GM18498 (cell line): Measurements from ENCODE around the gene PGGHG.
"Not testable (repeated sequence)": the region's sequence is repeated elsewhere in the genome, so short reads cannot be mapped to it uniquely, and the experiment has no call there.

Source experiments
- ATAC-seq: cut with Tn5 transposase; IDR thresholded peaks from one replicate; pipeline ENCODE4 v1.9.1; 2021; ENCODE audit warnings: mild to moderate bottlenecking, moderate library complexity; ENCODE audit not compliant: unreplicated experiment

PGGHG gene

DNA sequence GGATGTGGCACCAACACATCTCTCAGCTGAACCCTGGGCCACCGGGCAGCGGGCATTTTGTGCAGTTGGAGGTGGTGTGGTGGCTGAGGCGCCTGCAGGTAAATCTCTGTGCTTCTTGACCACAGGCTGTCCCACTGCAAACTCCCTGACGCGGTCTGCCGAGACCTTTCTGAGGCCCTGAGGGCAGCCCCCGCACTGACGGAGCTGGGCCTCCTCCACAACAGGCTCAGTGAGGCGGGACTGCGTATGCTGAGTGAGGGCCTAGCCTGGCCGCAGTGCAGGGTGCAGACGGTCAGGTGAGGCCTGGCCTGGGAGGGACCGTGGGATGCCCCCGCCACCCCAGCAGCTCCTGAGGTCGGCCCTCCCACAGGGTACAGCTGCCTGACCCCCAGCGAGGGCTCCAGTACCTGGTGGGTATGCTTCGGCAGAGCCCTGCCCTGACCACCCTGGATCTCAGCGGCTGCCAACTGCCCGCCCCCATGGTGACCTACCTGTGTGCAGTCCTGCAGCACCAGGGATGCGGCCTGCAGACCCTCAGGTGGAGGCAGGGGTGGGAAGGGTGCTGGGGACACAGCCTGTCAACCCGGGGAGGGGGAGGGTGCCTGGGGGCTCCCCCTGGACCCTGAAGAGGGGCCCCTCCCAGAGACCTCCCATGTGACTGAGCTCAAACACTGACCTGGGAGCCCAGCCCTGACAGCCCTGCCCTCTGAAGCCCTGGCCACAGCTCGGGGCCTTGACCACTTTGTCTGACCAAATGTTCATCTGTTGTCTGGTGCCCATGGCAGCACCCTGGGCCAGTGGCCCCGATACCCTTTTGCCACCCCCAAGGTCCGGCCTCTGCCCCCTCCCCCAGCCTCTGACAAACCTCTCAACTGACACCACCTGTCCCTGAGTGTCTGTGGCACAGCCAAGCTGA is 4.6 kb upstream of the PGGHG start:
- no peak for ATAC-seq

DNA sequence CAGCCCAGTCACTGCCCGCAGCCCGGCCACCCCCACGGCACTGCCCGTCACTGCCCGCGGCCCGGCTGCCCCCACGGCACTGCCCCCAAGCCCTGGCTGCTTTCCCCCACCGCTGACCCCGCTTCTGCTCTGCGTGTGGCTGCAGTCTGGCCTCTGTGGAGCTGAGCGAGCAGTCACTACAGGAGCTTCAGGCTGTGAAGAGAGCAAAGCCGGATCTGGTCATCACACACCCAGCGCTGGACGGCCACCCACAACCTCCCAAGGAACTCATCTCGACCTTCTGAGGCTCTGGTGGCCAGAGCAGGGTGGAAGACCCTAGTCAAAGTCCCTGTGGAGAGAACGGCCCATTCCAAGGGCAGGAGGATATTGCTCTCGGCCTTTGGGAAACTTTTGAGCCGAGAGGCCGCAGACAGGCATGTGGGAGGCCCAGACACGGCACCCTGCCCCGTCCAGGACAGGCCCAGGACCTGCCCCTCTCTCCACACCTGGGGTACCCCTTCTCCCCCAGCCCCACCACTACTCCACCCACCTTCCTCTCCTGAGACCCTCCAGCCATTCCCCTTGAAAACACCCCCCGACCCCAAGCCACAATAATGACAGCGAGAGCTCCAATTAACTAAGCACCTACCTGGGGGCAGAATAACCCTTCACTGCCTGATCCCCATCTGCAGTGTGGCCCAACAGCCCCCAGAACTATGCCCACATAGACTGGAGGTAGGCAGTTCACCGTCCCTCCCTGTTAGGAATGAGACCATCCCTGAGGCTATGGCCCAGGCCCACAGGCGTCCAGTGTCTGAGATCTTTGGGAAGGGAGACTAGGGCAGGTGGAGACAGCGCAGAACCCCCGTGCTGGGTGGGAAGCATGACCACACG is 3.7 kb upstream of the PGGHG start:
- ATAC-seq = no peak

GRCh38 chr11:285894-286220 is 3.1 kb upstream of the PGGHG start:
- ATAC-seq = no peak

GRCh38 chr11:286977-287820 is 1.7 kb upstream of the PGGHG start:
- not testable (repeated sequence) for ATAC-seq

- ATAC-seq = peak; percentile 8
These were observed 977 bp upstream of the PGGHG start for GRCh38 chr11:287821-288477.

- no peak for ATAC-seq
These were observed 429 bp downstream of the PGGHG start for GRCh38 chr11:289398-289711.

GRCh38 chr11:289712-290620 is 1.0 kb downstream of the PGGHG start:
- ATAC-seq = no peak

DNA sequence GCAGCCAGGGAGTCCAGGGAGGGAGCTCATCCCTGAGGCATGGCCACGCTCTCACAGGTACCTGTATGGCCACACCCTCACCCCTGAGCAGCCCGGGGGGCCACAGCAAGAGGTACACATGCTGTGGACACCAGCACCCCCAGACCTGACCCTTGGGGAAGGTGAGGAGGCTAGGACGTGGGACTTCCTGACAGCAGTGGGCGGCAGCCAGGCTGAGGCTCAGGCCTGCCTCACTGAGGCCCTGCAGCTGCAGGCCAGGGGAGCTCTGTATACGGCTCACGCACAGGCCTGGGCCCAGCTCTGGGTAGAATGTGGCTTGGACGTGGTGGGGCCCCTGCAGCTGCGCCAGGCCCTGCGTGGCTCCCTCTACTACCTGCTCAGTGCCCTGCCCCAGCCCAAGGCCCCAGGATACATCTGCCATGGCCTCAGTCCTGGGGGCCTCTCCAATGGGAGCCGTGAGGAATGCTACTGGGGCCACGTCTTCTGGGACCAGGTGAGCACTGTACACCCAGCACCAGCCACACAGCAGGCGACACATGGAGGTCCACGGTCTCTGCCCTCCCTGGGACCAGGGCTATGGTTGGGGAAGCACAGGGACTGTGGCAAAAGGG is 1.8 kb downstream of the PGGHG start:
- ATAC-seq = no peak

DNA sequence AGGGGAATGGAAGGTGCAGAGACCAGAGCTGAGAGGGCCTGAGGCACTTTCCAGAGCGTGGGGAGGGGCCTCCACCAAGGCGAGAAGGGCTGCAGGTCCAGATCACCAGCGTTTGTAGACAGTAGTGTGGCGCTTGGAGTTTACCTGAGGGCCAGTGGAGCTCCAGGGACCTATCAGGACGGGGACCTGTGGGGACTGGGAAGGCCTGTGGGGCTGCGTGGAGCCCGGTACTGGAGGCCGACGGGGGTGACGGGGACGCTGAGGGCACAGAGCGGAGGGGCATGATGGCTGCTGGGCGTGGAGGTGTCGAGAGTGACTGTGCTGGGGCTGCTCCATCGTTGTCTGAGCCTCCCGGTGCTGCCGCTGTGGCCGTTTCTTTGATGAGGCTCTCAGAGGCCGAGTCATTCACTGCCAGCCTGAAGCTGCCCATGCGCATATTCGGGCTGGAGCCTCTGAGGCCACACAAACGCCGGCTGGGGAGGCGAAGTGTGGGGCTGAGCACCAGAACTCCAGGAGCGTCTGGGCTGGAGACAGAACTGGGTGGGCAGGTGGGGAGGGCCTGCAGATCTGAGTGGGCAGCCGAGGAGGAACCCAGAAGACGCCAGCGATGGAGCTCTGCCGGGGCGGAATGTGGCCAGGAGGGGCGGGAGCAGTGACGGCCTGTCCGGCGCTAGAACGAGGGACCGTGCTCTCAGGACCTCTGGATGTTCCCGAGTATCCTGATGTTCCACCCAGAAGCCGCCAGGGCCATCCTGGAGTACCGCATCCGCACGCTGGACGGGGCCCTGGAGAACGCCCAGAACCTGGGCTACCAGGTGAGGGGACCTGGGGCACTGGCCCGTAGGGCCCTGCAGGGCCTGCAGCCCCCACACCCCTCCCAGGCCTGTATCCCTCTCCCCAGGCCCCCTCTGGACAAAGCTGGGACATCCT is 2.6 kb downstream of the PGGHG start:
- ATAC-seq = no peak

DNA sequence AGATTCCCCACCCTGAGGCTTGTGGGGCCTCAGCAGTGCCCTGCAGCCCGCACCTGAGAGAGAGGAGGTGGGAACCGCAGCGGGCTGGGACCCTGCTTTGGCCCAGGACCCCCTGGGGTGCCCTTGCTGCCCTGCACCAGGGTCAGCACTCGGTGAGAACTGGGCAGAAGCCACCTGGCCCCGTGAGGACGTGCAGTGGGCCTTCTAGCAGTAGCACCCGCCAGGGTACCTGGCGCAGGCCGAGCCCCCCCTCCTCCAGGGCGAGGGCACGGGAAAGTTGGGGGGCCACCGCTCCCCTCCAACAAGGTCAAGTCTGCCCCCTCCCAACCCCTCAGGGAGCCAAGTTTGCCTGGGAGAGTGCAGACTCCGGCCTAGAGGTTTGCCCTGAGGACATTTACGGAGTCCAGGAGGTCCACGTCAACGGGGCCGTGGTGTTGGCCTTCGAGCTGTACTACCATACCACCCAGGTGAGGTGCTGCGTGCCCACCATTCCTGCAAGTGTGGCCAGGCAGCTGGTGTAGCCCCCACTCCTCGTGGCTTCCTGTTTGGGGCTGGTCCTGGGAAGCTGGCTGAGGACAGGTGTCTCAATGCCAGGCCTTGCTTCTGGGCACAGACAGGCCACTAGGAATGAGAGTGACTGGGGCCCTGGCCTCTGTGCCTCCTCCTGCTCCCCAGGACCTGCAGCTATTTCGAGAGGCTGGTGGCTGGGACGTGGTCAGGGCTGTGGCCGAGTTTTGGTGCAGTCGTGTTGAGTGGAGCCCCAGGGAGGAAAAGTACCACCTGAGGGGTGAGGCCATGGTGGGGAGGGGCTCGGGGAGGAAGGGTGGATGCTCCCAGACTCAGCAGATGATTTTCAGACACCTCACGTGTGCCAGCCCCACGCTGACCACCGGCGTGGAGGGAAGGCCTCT is 3.5 kb downstream of the PGGHG start:
- no peak for ATAC-seq

DNA sequence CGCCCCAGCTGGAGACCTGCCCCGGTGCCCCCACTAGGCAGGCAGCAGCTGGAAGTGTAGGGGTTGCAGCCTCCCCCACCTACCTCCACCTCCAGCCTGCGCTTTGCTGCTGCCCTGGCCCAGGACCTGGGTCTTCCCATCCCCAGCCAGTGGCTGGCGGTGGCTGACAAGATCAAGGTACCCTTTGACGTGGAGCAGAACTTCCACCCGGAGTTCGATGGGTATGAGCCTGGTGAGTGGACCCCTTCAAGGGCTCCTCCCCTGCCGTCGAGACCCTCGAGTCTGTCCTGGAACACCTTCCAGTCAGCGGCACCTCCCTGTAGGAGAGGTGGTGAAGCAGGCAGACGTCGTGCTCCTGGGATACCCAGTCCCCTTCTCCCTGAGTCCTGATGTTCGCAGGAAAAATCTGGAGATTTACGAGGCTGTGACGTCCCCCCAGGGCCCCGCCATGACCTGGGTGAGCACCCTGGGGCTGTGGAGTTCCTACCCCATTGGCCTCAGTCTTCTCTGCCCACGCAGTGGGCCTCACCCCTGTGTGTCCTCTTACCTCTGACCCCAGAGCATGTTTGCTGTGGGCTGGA is 4.4 kb downstream of the PGGHG start:
- ATAC-seq = no peak

DNA sequence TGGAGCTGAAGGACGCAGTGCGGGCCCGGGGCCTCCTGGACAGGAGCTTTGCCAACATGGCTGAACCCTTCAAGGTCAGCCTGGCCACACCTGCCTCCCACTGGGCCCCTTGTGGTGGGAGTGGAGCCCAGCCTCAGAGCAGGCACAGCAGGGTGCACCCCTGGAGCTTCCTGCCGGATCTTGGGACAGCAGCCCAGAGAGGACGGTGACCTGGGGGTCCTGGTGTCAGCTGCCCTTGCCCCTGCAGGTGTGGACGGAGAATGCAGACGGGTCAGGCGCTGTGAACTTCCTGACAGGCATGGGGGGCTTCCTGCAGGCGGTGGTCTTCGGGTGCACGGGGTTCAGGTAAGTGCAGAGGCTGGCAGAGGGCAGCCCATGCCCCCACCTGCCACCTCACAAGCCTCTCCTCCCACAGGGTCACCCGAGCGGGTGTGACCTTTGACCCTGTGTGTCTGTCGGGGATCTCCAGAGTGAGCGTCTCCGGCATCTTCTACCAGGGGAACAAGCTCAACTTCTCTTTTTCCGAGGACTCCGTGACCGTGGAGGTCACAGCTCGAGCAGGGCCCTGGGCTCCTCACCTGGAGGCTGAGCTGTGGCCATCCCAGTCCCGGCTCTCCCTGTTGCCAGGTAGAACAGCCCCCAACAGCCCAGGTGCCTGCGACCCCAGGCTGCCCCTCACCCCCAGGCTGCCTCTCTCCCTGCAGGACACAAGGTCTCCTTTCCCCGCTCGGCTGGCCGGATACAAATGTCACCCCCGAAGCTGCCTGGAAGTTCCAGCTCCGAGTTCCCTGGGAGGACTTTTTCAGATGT is 5.1 kb downstream of the PGGHG start:
- no peak for ATAC-seq

- ATAC-seq = no peak
These were observed 5.9 kb downstream of the PGGHG start for GRCh38 chr11:294780-295179.

DNA sequence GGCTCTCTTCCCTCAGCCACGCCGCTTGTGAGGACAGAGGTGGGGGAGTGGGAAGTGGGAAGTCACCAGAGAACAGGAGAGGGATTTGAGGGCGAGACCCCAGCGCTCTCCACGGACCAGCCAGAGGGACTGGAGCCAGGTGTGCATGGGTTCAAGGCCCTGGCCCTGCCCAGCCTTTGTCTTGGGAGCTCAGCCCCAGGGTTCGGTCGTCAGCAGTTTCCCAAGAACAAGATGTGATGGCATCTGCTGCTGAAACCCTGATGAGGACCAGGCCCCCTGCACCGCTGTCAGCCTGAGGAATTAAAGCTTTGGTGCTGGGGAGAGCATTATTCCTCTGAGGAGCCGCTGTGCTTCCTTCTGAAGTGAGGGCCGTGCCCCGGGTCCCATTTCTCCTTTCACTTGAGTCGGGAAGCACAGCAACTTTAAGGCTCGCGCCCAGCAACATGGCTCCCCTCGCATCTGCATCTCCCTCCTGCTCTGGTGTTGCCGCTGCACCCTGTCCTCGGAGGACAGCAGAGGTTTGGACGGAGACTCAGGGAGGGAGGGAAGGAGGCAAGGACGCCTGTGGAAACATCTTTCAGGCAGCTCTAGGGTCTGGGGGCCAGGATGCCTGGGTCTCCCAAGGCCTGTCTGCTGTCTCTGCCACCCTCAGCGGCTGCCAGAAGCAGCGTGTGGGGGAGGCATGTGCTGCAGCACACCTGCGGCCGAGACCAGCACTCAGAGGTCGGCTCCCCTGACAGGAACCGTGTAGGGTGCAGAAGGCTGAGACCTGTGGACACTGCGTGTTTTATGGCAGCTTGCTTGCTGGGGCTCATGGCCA is 6.6 kb downstream of the PGGHG start:
- no peak for ATAC-seq
